GM18498 (cell line): ENCODE data around the gene WDTC1.
A peak's percentile ranks its signal among the peaks of the same experiment; 100 is the strongest.

Experiments
- ATAC-seq: cut with Tn5 transposase; IDR thresholded peaks from one replicate; pipeline ENCODE4 v1.9.1; 2021; ENCODE audit warnings: mild to moderate bottlenecking, moderate library complexity; ENCODE audit not compliant: unreplicated experiment

The WDTC1 gene

GRCh38 chr1:27300341-27301051, 66.1 kb downstream of the WDTC1 start:
- no peak for ATAC-seq

- ATAC-seq = no peak
These were observed 66.6 kb downstream of the WDTC1 start for GRCh38 chr1:27301052-27301422.

GRCh38 chr1:27301582-27302199, 67.3 kb downstream of the WDTC1 start:
- no peak for ATAC-seq

- ATAC-seq = no peak
These were observed 68.2 kb downstream of the WDTC1 start for GRCh38 chr1:27302612-27303011.

- ATAC-seq = no peak
These were observed 69.1 kb downstream of the WDTC1 start for GRCh38 chr1:27303509-27303908.

GRCh38 chr1:27306071-27306470, 71.6 kb downstream of the WDTC1 start:
- no peak for ATAC-seq

GRCh38 chr1:27306892-27307761, 72.7 kb downstream of the WDTC1 start:
- ATAC-seq = no peak

- ATAC-seq = no peak
These were observed 73.6 kb downstream of the WDTC1 start for GRCh38 chr1:27307874-27308598.

- ATAC-seq = no peak
These were observed 79.7 kb downstream of the WDTC1 start for GRCh38 chr1:27314169-27314568.

- ATAC-seq = no peak
These were observed 80.3 kb downstream of the WDTC1 start for GRCh38 chr1:27314737-27315136.

- no peak for ATAC-seq
These were observed 82.4 kb downstream of the WDTC1 start for GRCh38 chr1:27316860-27317259.

- no peak for ATAC-seq
These were observed 83.7 kb downstream of the WDTC1 start for GRCh38 chr1:27318136-27318535.

GRCh38 chr1:27318596-27318995, 84.2 kb downstream of the WDTC1 start:
- no peak for ATAC-seq

- ATAC-seq = peak; percentile 95
These were observed 87.6 kb downstream of the WDTC1 start, which contains the start of gene TMEM222 for GRCh38 chr1:27321813-27322568. Gene TMEM222, plus strand, starts transcription at chr1:27322163. Its CDS starts 35 bp downstream, at chr1:27322198.

GRCh38 chr1:27322569-27323240, 88.3 kb downstream of the WDTC1 start:
- no peak for ATAC-seq

GRCh38 chr1:27325286-27325685, 90.9 kb downstream of the WDTC1 start:
- no peak for ATAC-seq

- ATAC-seq = no peak
These were observed 93.5 kb downstream of the WDTC1 start for GRCh38 chr1:27327964-27328363.

GRCh38 chr1:27330786-27331185, 96.4 kb downstream of the WDTC1 start:
- ATAC-seq = no peak

- no peak for ATAC-seq
These were observed 97.0 kb downstream of the WDTC1 start for GRCh38 chr1:27331426-27331825.

- no peak for ATAC-seq
These were observed 97.5 kb downstream of the WDTC1 start for GRCh38 chr1:27331922-27332321.
